Nephron (organoid): ENCODE data around the gene HOXD10.

ENCODE experiments used
- H3K27ac Mint-ChIP-seq, 3 experiments: 2 replicates each; pipeline ENCODE4 v1.8.0; 2020; ENCODE audit warnings: mixed read lengths in 3 of 3, mild to moderate bottlenecking in 2 of 3, moderate library complexity in 1 of 3
- H3K27me3 Mint-ChIP-seq: 2 replicates; pipeline ENCODE4 v1.8.0; 2021; ENCODE audit warnings: low read depth, mild to moderate bottlenecking, moderate library complexity, mixed read lengths
- H3K36me3 Mint-ChIP-seq: 2 replicates; pipeline ENCODE4 v1.8.0; 2020; ENCODE audit warnings: low read depth, mixed read lengths
- H3K4me1 Mint-ChIP-seq: 2 replicates; pipeline ENCODE4 v1.8.0; 2020; ENCODE audit warnings: mixed read lengths
- H3K4me3 Mint-ChIP-seq, 3 experiments: 2 replicates each; pipeline ENCODE4 v1.8.0; 2020; ENCODE audit warnings: mild to moderate bottlenecking in 3 of 3, mixed read lengths in 3 of 3, moderate library complexity in 2 of 3
- H3K9me3 Mint-ChIP-seq: 2 replicates; pipeline ENCODE4 v1.8.0; 2020; ENCODE audit warnings: mixed read lengths
- TF ChIP-seq, protein P1 (sequence below), 3 experiments: fragments of 200-600 bp; sonication (generic); IDR thresholded peaks; one replicate each; pipeline ENCODE4 v1.5.0; 2021; ENCODE audit warnings: antibody characterized with exemption in 3 of 3; ENCODE audit not compliant: unreplicated experiment in 3 of 3

HOXD10 gene

GRCh38 chr2:176085120-176085788 lies 31.3 kb upstream of the HOXD10 start:
- peaks cover 6% of the 10 kb centered on the region for H3K9me3 Mint-ChIP-seq
- no peaks in the 10 kb centered on the region for H3K36me3 Mint-ChIP-seq
- no peak overlapping the region for H3K27ac Mint-ChIP-seq
- TF ChIP-seq, protein P1, sequence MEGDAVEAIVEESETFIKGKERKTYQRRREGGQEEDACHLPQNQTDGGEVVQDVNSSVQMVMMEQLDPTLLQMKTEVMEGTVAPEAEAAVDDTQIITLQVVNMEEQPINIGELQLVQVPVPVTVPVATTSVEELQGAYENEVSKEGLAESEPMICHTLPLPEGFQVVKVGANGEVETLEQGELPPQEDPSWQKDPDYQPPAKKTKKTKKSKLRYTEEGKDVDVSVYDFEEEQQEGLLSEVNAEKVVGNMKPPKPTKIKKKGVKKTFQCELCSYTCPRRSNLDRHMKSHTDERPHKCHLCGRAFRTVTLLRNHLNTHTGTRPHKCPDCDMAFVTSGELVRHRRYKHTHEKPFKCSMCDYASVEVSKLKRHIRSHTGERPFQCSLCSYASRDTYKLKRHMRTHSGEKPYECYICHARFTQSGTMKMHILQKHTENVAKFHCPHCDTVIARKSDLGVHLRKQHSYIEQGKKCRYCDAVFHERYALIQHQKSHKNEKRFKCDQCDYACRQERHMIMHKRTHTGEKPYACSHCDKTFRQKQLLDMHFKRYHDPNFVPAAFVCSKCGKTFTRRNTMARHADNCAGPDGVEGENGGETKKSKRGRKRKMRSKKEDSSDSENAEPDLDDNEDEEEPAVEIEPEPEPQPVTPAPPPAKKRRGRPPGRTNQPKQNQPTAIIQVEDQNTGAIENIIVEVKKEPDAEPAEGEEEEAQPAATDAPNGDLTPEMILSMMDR (IDR thresholded peaks at IDR 0.05; ENCODE audit: unreplicated experiment in 3 of 3) = no peak
- H3K4me1 Mint-ChIP-seq = peaks cover 37% of the 10 kb centered on the region
- no peak overlapping the region for H3K4me3 Mint-ChIP-seq
- H3K27me3 Mint-ChIP-seq = peaks cover 100% of the 10 kb centered on the region

DNA sequence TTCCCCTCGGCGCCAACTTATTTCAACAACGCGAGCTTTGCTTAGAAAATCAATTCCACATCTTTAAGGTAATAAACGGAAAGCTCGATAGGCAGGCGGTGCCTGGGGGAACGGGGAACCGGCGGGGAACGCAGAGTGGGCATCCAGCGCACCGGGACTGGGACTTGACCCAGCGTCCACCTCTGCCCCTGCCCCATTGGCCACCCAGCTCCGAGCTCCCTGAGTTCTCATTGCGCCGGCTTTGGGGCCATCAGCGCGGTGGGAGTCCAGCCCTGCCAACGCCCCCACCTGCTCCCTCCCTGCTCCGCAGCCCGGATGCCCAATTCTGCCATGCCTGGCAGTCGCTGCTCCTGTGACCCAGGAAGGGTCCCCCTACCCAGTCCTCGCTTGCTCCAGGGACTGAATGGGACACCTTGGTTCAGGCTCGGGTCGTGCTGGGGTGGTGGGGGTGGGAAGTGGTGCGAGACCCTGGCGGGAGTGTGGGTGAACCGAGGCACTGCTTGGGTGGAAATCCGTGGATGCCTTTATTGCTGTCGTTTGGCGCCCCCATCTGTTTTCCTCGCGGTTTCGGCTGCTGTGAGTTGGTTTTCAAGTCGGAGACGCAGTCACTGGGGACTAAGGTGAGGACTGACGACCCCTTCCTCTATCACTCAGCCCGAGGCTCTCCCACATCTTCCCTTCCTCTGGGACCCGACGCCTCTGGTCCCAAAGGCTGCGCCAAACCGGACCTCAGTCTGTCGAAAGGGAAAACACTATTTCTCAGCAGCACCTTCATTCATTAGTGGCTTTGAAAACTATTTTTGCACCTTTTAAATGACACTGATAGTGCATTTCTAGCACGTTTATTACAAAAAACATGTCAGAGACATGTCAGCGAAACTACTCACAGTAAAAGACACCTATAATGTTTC lies 30.5 kb upstream of the HOXD10 start:
- peaks cover 34% of the 10 kb centered on the region for H3K4me1 Mint-ChIP-seq
- TF ChIP-seq, protein P1 (IDR thresholded peaks at IDR 0.05; ENCODE audit: unreplicated experiment in 3 of 3) = peak; percentile 62 to 68 (median 64)
- peaks cover 100% of the 10 kb centered on the region for H3K27me3 Mint-ChIP-seq
- H3K4me3 Mint-ChIP-seq = peak overlapping the region; percentile 17 to 43 (median 25)
- H3K9me3 Mint-ChIP-seq = peaks cover 4% of the 10 kb centered on the region
- no peaks in the 10 kb centered on the region for H3K36me3 Mint-ChIP-seq
- no peak overlapping the region for H3K27ac Mint-ChIP-seq

GRCh38 chr2:176087330-176088047 lies 29.1 kb upstream of the HOXD10 start:
- TF ChIP-seq, protein P1 (IDR thresholded peaks at IDR 0.05; ENCODE audit: unreplicated experiment in 3 of 3) = no peak
- no peaks in the 10 kb centered on the region for H3K36me3 Mint-ChIP-seq
- H3K4me1 Mint-ChIP-seq = peaks cover 35% of the 10 kb centered on the region
- H3K9me3 Mint-ChIP-seq = peaks cover 3% of the 10 kb centered on the region
- peaks cover 99% of the 10 kb centered on the region for H3K27me3 Mint-ChIP-seq
- no peak overlapping the region for H3K27ac Mint-ChIP-seq
- peak overlapping the region; percentile 81 to 84 (median 84) for H3K4me3 Mint-ChIP-seq

DNA sequence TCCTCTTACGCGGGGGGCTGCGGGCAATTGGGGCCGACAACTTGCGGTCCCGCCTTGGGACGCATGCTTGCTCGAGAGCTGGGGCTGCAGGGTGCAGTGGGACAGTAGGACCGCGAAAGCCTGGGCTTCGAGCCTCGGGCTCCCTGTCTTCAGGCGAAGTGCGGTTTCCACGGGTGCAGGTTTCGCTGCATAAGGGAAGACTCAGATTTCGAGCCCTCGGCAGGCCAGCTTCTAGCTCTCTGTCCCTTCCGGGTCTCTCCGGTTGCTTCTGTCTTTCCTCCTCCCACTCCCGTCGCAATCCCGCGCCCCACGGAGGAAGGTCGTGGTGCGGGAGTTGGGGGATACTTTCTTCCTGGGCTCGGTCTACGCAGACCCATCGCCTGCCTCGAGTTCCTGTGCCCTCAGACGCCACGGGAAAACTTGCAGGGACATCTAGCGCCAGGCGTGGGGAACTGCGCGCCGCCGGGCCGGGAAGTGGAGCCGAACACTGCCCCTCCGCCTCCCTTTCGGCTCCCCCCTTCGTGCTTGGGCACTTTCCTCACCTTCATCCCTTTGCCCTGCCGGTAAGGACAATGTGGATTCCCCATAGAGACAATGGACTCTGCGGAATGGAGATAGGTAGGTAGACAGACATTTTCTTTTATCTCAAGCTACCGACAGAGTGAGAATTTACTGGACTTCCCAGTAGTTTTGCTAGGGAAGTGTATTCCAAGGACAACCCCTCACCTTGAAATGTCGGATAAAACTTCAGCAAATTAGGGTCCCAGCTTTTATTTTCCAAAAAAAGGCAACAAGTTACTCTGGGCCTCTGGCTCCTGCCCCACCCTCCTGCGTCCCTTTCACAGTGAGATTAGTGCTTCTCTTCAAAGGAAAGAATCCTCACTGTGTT lies 28.3 kb upstream of the HOXD10 start:
- H3K9me3 Mint-ChIP-seq = peaks cover 3% of the 10 kb centered on the region
- H3K4me1 Mint-ChIP-seq = peaks cover 29% of the 10 kb centered on the region
- H3K36me3 Mint-ChIP-seq = no peaks in the 10 kb centered on the region
- H3K4me3 Mint-ChIP-seq = peak overlapping the region; percentile 81 to 84 (median 84)
- no peak overlapping the region for H3K27ac Mint-ChIP-seq
- TF ChIP-seq, protein P1 (IDR thresholded peaks at IDR 0.05; ENCODE audit: unreplicated experiment in 3 of 3) = peak; percentile 80 to 85 (median 81)
- peaks cover 96% of the 10 kb centered on the region for H3K27me3 Mint-ChIP-seq
